H1 (cell line): Measurements from ENCODE around the gene GIMAP2. TPM values are rescaled to one million over a fixed set of nuclear protein-coding genes. Genes with fewer than 3 reads are reported as not detected.

Experiments
- CTCF ChIA-PET: fragments of 300-600 bp; sonication (Branson Sonifier 250); formaldehyde crosslinking; loops from one replicate; lab custom pipeline; 2021; ENCODE audit not compliant: partially characterized antibody; lab: Charles Lee
- POLR2A ChIA-PET: fragments of 300-600 bp; sonication (Branson Sonifier 250); formaldehyde crosslinking; loops from one replicate; lab custom pipeline; 2021; ENCODE audit warnings: inconsistent platforms; ENCODE audit not compliant: partially characterized antibody; lab: Charles Lee
- DNase-seq, 2 experiments: peaks; one replicate each; pipeline versions ENCODE4 v3.0.0 to v3.0.0-alpha.2; 2010 to 2022; ENCODE audit warnings: low spot score in 2 of 2, low read depth in 1 of 2, mixed read lengths in 1 of 2
- FAIRE-seq: peaks from 2 replicates; lab custom pipeline; 2011; peaks lifted over from hg19 to GRCh38; lab: Jason Lieb, UNC
- H2AFZ ChIP-seq: 2 replicates; pipeline ENCODE4 v1.8.1; 2012; ENCODE audit warnings: low read length, inconsistent platforms
- H2AK5ac ChIP-seq: 2 replicates; pipeline ENCODE4 v1.6.1; 2013; ENCODE audit warnings: low read depth, low read length
- H2BK120ac ChIP-seq: replicated peaks from 2 replicates; pipeline ENCODE3; 2013; ENCODE audit warnings: low read depth, low read length, inconsistent platforms
- H2BK12ac ChIP-seq: 2 replicates; pipeline ENCODE4 v1.6.1; 2013; ENCODE audit warnings: low read depth, low read length
- H2BK15ac ChIP-seq: 2 replicates; pipeline ENCODE4 v1.6.1; 2013; ENCODE audit warnings: low read length
- H2BK20ac ChIP-seq: 2 replicates; pipeline ENCODE4 v1.6.1; 2013; ENCODE audit warnings: low read length
- H2BK5ac ChIP-seq: 2 replicates; pipeline ENCODE4 v1.6.1; 2013; ENCODE audit warnings: low read depth, low read length
- H3K14ac ChIP-seq: 2 replicates; pipeline ENCODE4 v1.6.1; 2013; ENCODE audit warnings: inconsistent platforms; ENCODE audit not compliant: insufficient read length
- H3K18ac ChIP-seq: 2 replicates; pipeline ENCODE4 v1.6.1; 2013; ENCODE audit warnings: low read length; ENCODE audit errors: extremely low read depth
- H3K23ac ChIP-seq: 2 replicates; pipeline ENCODE4 v1.6.1; 2013; ENCODE audit warnings: inconsistent platforms; ENCODE audit not compliant: insufficient read length
- H3K23me2 ChIP-seq: 2 replicates; pipeline ENCODE4 v1.6.1; 2013; ENCODE audit warnings: low read depth, low read length
- H3K27ac ChIP-seq: 2 replicates; pipeline ENCODE4 v1.6.1; 2011; ENCODE audit warnings: low read depth, low read length, inconsistent platforms
- H3K27me3 ChIP-seq, 4 experiments: replicated peaks in 1 of 4; 1 replicate in 1 of 4; 2 replicates in 3 of 4; pipeline versions ENCODE4 v1.6.1 to v1.8.1; 2011 to 2013; ENCODE audit warnings: low read length in 3 of 4, mild to moderate bottlenecking in 3 of 4, inconsistent platforms in 2 of 4, mixed read lengths in 2 of 4, moderate library complexity in 1 of 4; ENCODE audit not compliant: control insufficient read depth in 3 of 4, insufficient read depth in 3 of 4; ENCODE audit errors: extremely low read depth in 1 of 4
- H3K36me3 ChIP-seq, 4 experiments: 2 replicates each; pipeline versions ENCODE4 v1.6.1 to v1.8.1; 2011 to 2013; ENCODE audit warnings: mild to moderate bottlenecking in 4 of 4, low read length in 3 of 4, moderate library complexity in 2 of 4, control low read depth in 1 of 4, inconsistent platforms in 1 of 4; ENCODE audit not compliant: insufficient read depth in 4 of 4, control insufficient read depth in 2 of 4
- H3K4ac ChIP-seq: replicated peaks from 2 replicates; pipeline ENCODE3; 2013; ENCODE audit warnings: low read length, low read depth, mixed read lengths, inconsistent platforms; ENCODE audit not compliant: insufficient read length
- H3K4me1 ChIP-seq, 4 experiments: replicated peaks in 1 of 4; 1 replicate in 1 of 4; 2 replicates in 3 of 4; pipeline versions ENCODE4 v1.6.1 to v1.8.1; 2011 to 2013; ENCODE audit warnings: low read length in 3 of 4, inconsistent platforms in 2 of 4, mixed read lengths in 1 of 4; ENCODE audit not compliant: insufficient read depth in 4 of 4, control insufficient read depth in 3 of 4
- H3K4me2 ChIP-seq, 2 experiments: 2 replicates each; pipeline versions ENCODE4 v1.6.1 to v1.8.1; 2011 to 2013; ENCODE audit warnings: low read depth in 2 of 2, low read length in 2 of 2, control low read depth in 1 of 2, inconsistent platforms in 1 of 2, mild to moderate bottlenecking in 1 of 2; ENCODE audit not compliant: insufficient read depth in 1 of 2
- H3K4me3 ChIP-seq, 4 experiments: fragments of 200-600, 300-600 bp in 1 of 4; sonication (generic), shearing (Covaris generic), sonication (Bioruptor Twin) in 1 of 4; 2 replicates each; pipeline versions ENCODE4 v1.5.1 to v1.8.1; 2011 to 2016; ENCODE audit warnings: low read length in 4 of 4, low read depth in 3 of 4, control low read depth in 2 of 4, inconsistent platforms in 2 of 4, mild to moderate bottlenecking in 2 of 4, mixed read lengths in 1 of 4, moderate library complexity in 1 of 4; ENCODE audit not compliant: insufficient read depth in 2 of 4; ENCODE audit errors: extremely low read depth in 1 of 4
- H3K56ac ChIP-seq: replicated peaks from 2 replicates; pipeline ENCODE3; 2013; ENCODE audit warnings: low read depth, mild to moderate bottlenecking, mixed read lengths, low read length, inconsistent platforms; ENCODE audit not compliant: insufficient read length
- H3K79me1 ChIP-seq: 2 replicates; pipeline ENCODE4 v1.6.1; 2013; ENCODE audit warnings: low read depth, low read length, control low read depth
- H3K79me2 ChIP-seq, 2 experiments: 2 replicates each; pipeline versions ENCODE4 v1.6.1 to v1.8.1; 2012 to 2013; ENCODE audit warnings: low read length in 2 of 2, mild to moderate bottlenecking in 2 of 2, inconsistent platforms in 1 of 2; ENCODE audit not compliant: insufficient read depth in 2 of 2, control insufficient read depth in 1 of 2
- H3K9ac ChIP-seq, 4 experiments: replicated peaks in 1 of 4; 1 replicate in 1 of 4; 2 replicates in 3 of 4; pipeline versions ENCODE4 v1.6.1 to v1.8.1; 2011 to 2013; ENCODE audit warnings: low read depth in 3 of 4, low read length in 3 of 4, control low read depth in 2 of 4, mild to moderate bottlenecking in 2 of 4, moderate library complexity in 2 of 4, inconsistent platforms in 1 of 4; ENCODE audit errors: extremely low read depth in 1 of 4
- H3K9me3 ChIP-seq, 2 experiments: 2 replicates each; pipeline versions ENCODE4 v1.6.1 to v1.8.1; 2012 to 2013; ENCODE audit warnings: mild to moderate bottlenecking in 2 of 2, moderate library complexity in 2 of 2, control low read depth in 1 of 2, inconsistent platforms in 1 of 2, low read depth in 1 of 2, low read length in 1 of 2, mixed read lengths in 1 of 2; ENCODE audit not compliant: insufficient read depth in 2 of 2
- H4K20me1 ChIP-seq, 2 experiments: replicated peaks in 1 of 2; 2 replicates each; pipeline versions ENCODE3 to v1.8.1; 2011 to 2013; ENCODE audit warnings: inconsistent platforms in 2 of 2, low read length in 2 of 2, mild to moderate bottlenecking in 1 of 2; ENCODE audit not compliant: insufficient read depth in 2 of 2, control insufficient read depth in 1 of 2
- H4K5ac ChIP-seq: 2 replicates; pipeline ENCODE4 v1.6.1; 2013; ENCODE audit warnings: low read length, low read depth, mixed read lengths, inconsistent platforms; ENCODE audit not compliant: insufficient read length
- H4K8ac ChIP-seq: 2 replicates; pipeline ENCODE4 v1.8.0; 2013; ENCODE audit warnings: mild to moderate bottlenecking, moderate library complexity, low read length, inconsistent platforms; ENCODE audit not compliant: insufficient read depth; ENCODE audit errors: extremely low read depth
- H4K91ac ChIP-seq: replicated peaks from 2 replicates; pipeline ENCODE3; 2013; ENCODE audit warnings: low read length, mixed read lengths, inconsistent platforms; ENCODE audit not compliant: insufficient read length
- CHD1 ChIP-seq: IDR thresholded peaks from 2 replicates; pipeline ENCODE4 v1.6.1; 2012; ENCODE audit warnings: low read depth, low read length, improper control_type of control experiment
- EGR1 ChIP-seq: IDR thresholded peaks from 2 replicates; pipeline ENCODE4 v1.6.1; 2011; ENCODE audit warnings: low read depth, low read length, borderline replicate concordance
- EZH2 ChIP-seq: fragments of 200-600 bp; sonication (generic); IDR thresholded peaks from 2 replicates; pipeline ENCODE4 v1.7.1; 2012; ENCODE audit warnings: low read depth, mild to moderate bottlenecking, moderate library complexity, low read length, inconsistent platforms; ENCODE audit not compliant: severe bottlenecking
- POU5F1 ChIP-seq: IDR thresholded peaks from 2 replicates; pipeline ENCODE4 v1.6.1; 2011; ENCODE audit warnings: low read depth, mild to moderate bottlenecking, low read length, moderate library complexity
- SIN3A ChIP-seq, 2 experiments: IDR thresholded peaks in 1 of 2; conservative IDR thresholded peaks in 1 of 2; 2 replicates each; pipeline ENCODE4 v1.6.1; 2011 to 2012; ENCODE audit warnings: low read length in 2 of 2, improper control_type of control experiment in 1 of 2, low read depth in 1 of 2, mild to moderate bottlenecking in 1 of 2
- WGBS, 2 experiments: shearing (Covaris generic) in 1 of 2; methylation state at CpG; one replicate each; pipeline versions ENCODE4 v1.1.6 to v1.1.7; 2013 to 2015; ENCODE audit warnings: low lambda C conversion rate in 2 of 2, mixed read lengths in 2 of 2, inconsistent platforms in 1 of 2, low coverage in 1 of 2, missing lambda C conversion rate in 1 of 2; ENCODE audit not compliant: insufficient replicate concordance in 2 of 2, insufficient coverage in 1 of 2, insufficient read length in 1 of 2; ENCODE audit errors: extremely low coverage in 1 of 2, missing lambda C conversion rate in 1 of 2; 5-methylcytosine and 5-hydroxymethylcytosine counted together
- polyA plus RNA-seq, 7 experiments: library from polyadenylated mRNA; depleted of rRNA in 3 of 7; stranded (reverse) in 5 of 7; unstranded in 2 of 7; fragments of >200 nt in 5 of 7; fragments of 200-250 nt in 2 of 7; gene quantifications; 1 replicate in 5 of 7; 2 replicates in 1 of 7; 4 replicates in 1 of 7; pipeline versions ENCODE4 v1.2.1 to v1.2.3, GENCODE V29; 2011 to 2013; ENCODE audit warnings: missing spikeins in 2 of 7, mixed read lengths in 2 of 7
- total RNA-seq: library from RNA; stranded (reverse); fragmentation: NEBNext Ultra II Directional; extraction: Animal tissue kit (Norgen Biotek cat#: 25700); gene quantifications from 2 replicates; pipeline ENCODE4 v1.2.1, GENCODE V29; 2021

Gene GIMAP2
- total and polyA plus RNA-seq, 2 of the 8 experiments (the other 6 are each of a cell fraction or from before 2014, with no cell fraction given) = not detected

DNA sequence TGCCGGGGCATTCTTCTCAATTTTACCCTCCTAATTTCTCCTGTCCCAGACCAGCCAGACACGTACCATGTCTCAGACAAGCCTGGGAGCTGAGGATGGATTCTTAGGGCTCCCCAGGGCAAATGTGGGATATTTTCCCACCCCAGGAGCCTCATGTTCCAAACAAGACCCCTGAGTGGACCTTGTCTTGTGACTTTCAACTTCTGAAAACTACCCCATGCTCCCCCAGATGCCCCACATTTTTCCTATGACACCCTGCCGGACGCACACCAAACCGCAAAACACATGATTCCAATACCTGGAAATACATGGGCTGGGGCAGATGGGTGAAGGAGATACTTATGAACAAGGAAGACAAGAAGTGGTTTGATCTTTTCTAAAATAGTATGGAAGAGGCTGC, 52.6 kb downstream of the GIMAP2 start:
- Histone ChIP-seq H4K8ac (no peak overlapping the region), H3K56ac (no peak overlapping the region), H2AFZ (no peak overlapping the region), H4K20me1 (peaks cover 10 to 32% of the 10 kb centered on the region in 2 experiments), H3K9me3 (peaks cover 0 to 13% of the 10 kb centered on the region in 2 experiments; a peak in 2 of 4 replicates), H3K79me1 (no peaks in the 10 kb centered on the region), H3K18ac (no peak overlapping the region), H3K4me1 (peaks cover 0 to 2% (median 0%) of the 10 kb centered on the region in 4 experiments; a peak in 1 of 7 replicates), H3K4me3 (no peak overlapping the region), H2BK20ac (no peak overlapping the region), H3K27me3 (peaks cover 88 to 97% (median 97%) of the 10 kb centered on the region in 4 experiments), H3K23me2 (no peaks in the 10 kb centered on the region), H3K14ac (no peak overlapping the region), H3K4ac (no peak overlapping the region), H3K36me3 (peaks cover 0 to 5% (median 0%) of the 10 kb centered on the region in 4 experiments; a peak in 1 of 8 replicates), H2AK5ac (no peak overlapping the region), H3K27ac (no peak overlapping the region), H2BK5ac (no peak overlapping the region), H3K9ac (no peak overlapping the region), H2BK15ac (no peak overlapping the region), H3K4me2 (no peak overlapping the region), H2BK12ac (no peak overlapping the region), H3K79me2 (no peaks in the 10 kb centered on the region), H4K91ac (no peak overlapping the region), H3K23ac (no peak overlapping the region), H2BK120ac (no peak overlapping the region), H4K5ac (no peak overlapping the region)
- WGBS, 2 experiments = 76% methylated on average over 5 of the region's 5 CpGs; no CpG with 5 or more reads in 1 of the 2 experiments
- TF ChIP-seq SIN3A (conservative IDR thresholded peaks at IDR 0.05 in 1 of 2, IDR thresholded peaks at IDR 0.05 in 1 of 2; ENCODE audit: low read depth in 1 of 2, low read length in 2 of 2) (no peak), EGR1 (no peak), EZH2 (peak; percentile 32), POU5F1 (no peak), CHD1 (no peak)
- POLR2A ChIA-PET = no interaction called here
- no peak for FAIRE-seq
- DNase-seq = no peak
- CTCF ChIA-PET = interaction anchor here (1.1 to 1.2 kb wide), 2 partner anchors 12 to 160 kb away, joined by 3 to 4 read pairs; no protein-coding TSS in a partner anchor
